Aorta (tissue), 5 donors: ENCODE results near the gene DDR2. TPM values are rescaled to one million over a fixed set of nuclear protein-coding genes. Genes with fewer than 3 reads are reported as not detected.
A peak's percentile ranks its signal among the peaks of the same experiment; 100 is the strongest.

ENCODE experiments used
- ATAC-seq: fragments of 200-7000 bp; cut with Tn5 transposase; one replicate; pipeline ENCODE4 v1.9.1; 2022; ENCODE audit warnings: moderate library complexity; ENCODE audit not compliant: low FRiP score
- DNase-seq, 2 donors: peaks; one replicate each; pipeline ENCODE4 v3.0.0-alpha.2; 2020
- H3K27ac ChIP-seq, 2 donors: one replicate each; pipeline ENCODE4 v1.5.1; 2013; ENCODE audit warnings: low read length in 2 of 2, mild to moderate bottlenecking in 2 of 2, moderate library complexity in 2 of 2, control low read depth in 1 of 2, inconsistent platforms in 1 of 2, low read depth in 1 of 2
- H3K27me3 ChIP-seq, 2 donors: one replicate each; pipeline ENCODE4 v1.6.1; 2013; ENCODE audit warnings: control low read depth in 1 of 2, low read length in 1 of 2, mild to moderate bottlenecking in 1 of 2, moderate library complexity in 1 of 2; ENCODE audit not compliant: insufficient read depth in 2 of 2, control insufficient read depth in 1 of 2
- H3K36me3 ChIP-seq, 2 donors: one replicate each; pipeline ENCODE4 v1.6.1; 2013; ENCODE audit warnings: control low read depth in 1 of 2, low read length in 1 of 2, mild to moderate bottlenecking in 1 of 2; ENCODE audit not compliant: insufficient read depth in 2 of 2, control insufficient read depth in 1 of 2
- H3K4me1 ChIP-seq, 2 donors: one replicate each; pipeline ENCODE4 v1.6.1; 2013; ENCODE audit warnings: low read length in 2 of 2, control low read depth in 1 of 2, mild to moderate bottlenecking in 1 of 2, moderate library complexity in 1 of 2; ENCODE audit not compliant: insufficient read depth in 2 of 2, control insufficient read depth in 1 of 2
- H3K4me3 ChIP-seq, 2 donors: one replicate each; pipeline ENCODE4 v1.5.1; 2013; ENCODE audit warnings: low read length in 2 of 2, control low read depth in 1 of 2, mild to moderate bottlenecking in 1 of 2
- H3K9me3 ChIP-seq: one replicate; pipeline ENCODE4 v1.6.1; 2013; ENCODE audit warnings: mild to moderate bottlenecking, low read length; ENCODE audit not compliant: control insufficient read depth
- WGBS, 2 donors: extraction: QIAGEN DNeasy Blood & Tissue Kit; methylation state at CpG; one replicate each; pipeline ENCODE4 v1.1.7; 2013; 5-methylcytosine and 5-hydroxymethylcytosine counted together
- intact Hi-C, 2 donors: fragments of 100-400 bp; cut with DNase I; formaldehyde crosslinking; loops; one replicate each; pipeline versions ENCODE4 v1.14.2 to v1.15.0; 2022
- polyA plus RNA-seq, 2 donors: library from polyadenylated mRNA; stranded (reverse); fragments of 200-250 nt; gene quantifications; one replicate each; pipeline ENCODE4 v1.2.3, GENCODE V29; 2013
- total RNA-seq, 2 donors: library from RNA; stranded (reverse); fragmentation: NEBNext Ultra II Directional; extraction: Animal tissue kit (Norgen Biotek cat#: 25700); gene quantifications; one replicate each; pipeline ENCODE4 v1.2.1, GENCODE V29; 2021
- donor health status: healthy with polysubstance abuse.
- donor health status: Bipolar disorder and iron deficiency.
- donor health status: DM: no; HTN: no; CAD: no.
- donor health status: DM: no; HTN: no; CAD: no.
- donor health status: DM: yes; HTN: yes; CAD: no.

Gene DDR2
- total and polyA plus RNA-seq, 4 donors: 24.8 to 146 (median 76.5) TPM

GRCh38 chr1:162710780-162711465 is 78.7 kb downstream of the DDR2 start:
- intact Hi-C loops: no loop called here
- no peak for ATAC-seq
- Histone ChIP-seq H3K27ac (no peak overlapping the region), H3K4me3 (no peak overlapping the region), H3K4me1 (peaks cover 5 to 17% of the 10 kb centered on the region in 2 donors), H3K27me3 (no peaks in the 10 kb centered on the region), H3K9me3 (no peaks in the 10 kb centered on the region), H3K36me3 (no peaks in the 10 kb centered on the region)
- 16 to 28% methylated on average over 4 of the region's 4 CpGs for WGBS, 2 donors
- DNase-seq: no peak

GRCh38 chr1:162712317-162713029 is 80.2 kb downstream of the DDR2 start:
- no peak overlapping the region for H3K27ac ChIP-seq
- ATAC-seq (no peak), DNase-seq (no peak)
- H3K27me3 ChIP-seq: no peaks in the 10 kb centered on the region
- H3K4me1 ChIP-seq: peaks cover 5 to 17% of the 10 kb centered on the region in 2 donors
- no peak overlapping the region for H3K4me3 ChIP-seq
- H3K9me3 ChIP-seq: no peaks in the 10 kb centered on the region
- intact Hi-C loops: no loop called here
- H3K36me3 ChIP-seq: no peaks in the 10 kb centered on the region
- 49 to 59% methylated on average over 2 of the region's 2 CpGs for WGBS, 2 donors

GRCh38 chr1:162716123-162716522 is 83.9 kb downstream of the DDR2 start:
- 42 to 43% methylated on average over 4 of the region's 4 CpGs for WGBS, 2 donors
- no peak overlapping the region for H3K27ac ChIP-seq

GRCh38 chr1:162716552-162716951 is 84.3 kb downstream of the DDR2 start:
- no peak overlapping the region for H3K27ac ChIP-seq
- intact Hi-C loops: no loop called here
- no peaks in the 10 kb centered on the region for H3K27me3 ChIP-seq
- ATAC-seq (no peak), DNase-seq (no peak)
- peaks cover 0 to 22% of the 10 kb centered on the region in 2 donors for H3K4me1 ChIP-seq
- WGBS, 2 donors: 13 to 16% methylated on average over 1 of the region's 1 CpG
- H3K9me3 ChIP-seq: no peaks in the 10 kb centered on the region
- H3K4me3 ChIP-seq: no peak overlapping the region
- H3K36me3 ChIP-seq: no peaks in the 10 kb centered on the region

More at GRCh38 chr1:162716123-162716522, 83.9 kb downstream of the DDR2 start:
- H3K9me3 ChIP-seq: no peaks in the 10 kb centered on the region
- intact Hi-C loops: no loop called here
- H3K36me3 ChIP-seq: no peaks in the 10 kb centered on the region
- ATAC-seq (peak; percentile 43), DNase-seq (no peak)
- no peak overlapping the region for H3K4me3 ChIP-seq
- H3K27me3 ChIP-seq: no peaks in the 10 kb centered on the region
- peaks cover 0 to 18% of the 10 kb centered on the region in 2 donors for H3K4me1 ChIP-seq

GRCh38 chr1:162717548-162718184 is 85.4 kb downstream of the DDR2 start:
- Histone ChIP-seq H3K36me3 (no peaks in the 10 kb centered on the region), H3K4me3 (no peak overlapping the region), H3K27me3 (no peaks in the 10 kb centered on the region), H3K27ac (no peak overlapping the region), H3K4me1 (peaks cover 0 to 16% of the 10 kb centered on the region in 2 donors), H3K9me3 (no peaks in the 10 kb centered on the region)
- DNase-seq: no peak
- intact Hi-C loops: no loop called here
- no peak for ATAC-seq
- 88 to 94% methylated on average over 1 of the region's 1 CpG for WGBS, 2 donors

- ATAC-seq: no peak
These were observed 87.4 kb downstream of the DDR2 start for GRCh38 chr1:162719678-162720077.

GRCh38 chr1:162720996-162721395 is 88.7 kb downstream of the DDR2 start:
- Histone ChIP-seq H3K27ac (peak overlapping the region in 1 of 2 donors; percentile 28), H3K27me3 (no peaks in the 10 kb centered on the region), H3K4me3 (no peak overlapping the region), H3K36me3 (no peaks in the 10 kb centered on the region), H3K9me3 (no peaks in the 10 kb centered on the region), H3K4me1 (peaks cover 0 to 12% of the 10 kb centered on the region in 2 donors)
- peak in 1 of 2 donors; percentile 47 for DNase-seq
- intact Hi-C loops: no loop called here
- 8 to 9% methylated on average over 1 of the region's 1 CpG for WGBS, 2 donors
- ATAC-seq: no peak

More at GRCh38 chr1:162719678-162720077, 87.4 kb downstream of the DDR2 start:
- intact Hi-C loops: no loop called here
- H3K9me3 ChIP-seq: no peaks in the 10 kb centered on the region
- H3K4me1 ChIP-seq: peaks cover 0 to 12% of the 10 kb centered on the region in 2 donors
- whole genome bisulfite sequencing, 2 donors: 80% methylated on average over 1 of the region's 1 CpG
- no peak overlapping the region for H3K27ac ChIP-seq
- no peak overlapping the region for H3K4me3 ChIP-seq
- H3K36me3 ChIP-seq: no peaks in the 10 kb centered on the region
- no peaks in the 10 kb centered on the region for H3K27me3 ChIP-seq
- DNase-seq: no peak

- H3K4me1 ChIP-seq: peaks cover 0 to 12% of the 10 kb centered on the region in 2 donors
These were observed 89.2 kb downstream of the DDR2 start for GRCh38 chr1:162721471-162721870.

More at GRCh38 chr1:162721471-162721870, 89.2 kb downstream of the DDR2 start:
- Histone ChIP-seq H3K36me3 (no peaks in the 10 kb centered on the region), H3K9me3 (no peaks in the 10 kb centered on the region), H3K27ac (peak overlapping the region in 1 of 2 donors; percentile 28), H3K27me3 (no peaks in the 10 kb centered on the region), H3K4me3 (no peak overlapping the region)
- DNase-seq: no peak
- ATAC-seq: no peak
- intact Hi-C loops: no loop called here
